H1 (cell line): ENCODE measurements around the gene LDLR. TPM values are rescaled to one million over a fixed set of nuclear protein-coding genes. Genes with fewer than 3 reads are reported as not detected.

Experiments used
- CTCF ChIA-PET: fragments of 300-600 bp; sonication (Branson Sonifier 250); formaldehyde crosslinking; loops from one replicate; lab custom pipeline; 2021; ENCODE audit not compliant: partially characterized antibody; lab: Charles Lee
- POLR2A ChIA-PET: fragments of 300-600 bp; sonication (Branson Sonifier 250); formaldehyde crosslinking; loops from one replicate; lab custom pipeline; 2021; ENCODE audit warnings: inconsistent platforms; ENCODE audit not compliant: partially characterized antibody; lab: Charles Lee
- DNase-seq, 2 experiments: peaks; one replicate each; pipeline versions ENCODE4 v3.0.0 to v3.0.0-alpha.2; 2010 to 2022; ENCODE audit warnings: low spot score in 2 of 2, low read depth in 1 of 2, mixed read lengths in 1 of 2
- FAIRE-seq: peaks from 2 replicates; lab custom pipeline; 2011; peaks lifted over from hg19 to GRCh38; lab: Jason Lieb, UNC
- H2AFZ ChIP-seq: 2 replicates; pipeline ENCODE4 v1.8.1; 2012; ENCODE audit warnings: low read length, inconsistent platforms
- H2AK5ac ChIP-seq: 2 replicates; pipeline ENCODE4 v1.6.1; 2013; ENCODE audit warnings: low read depth, low read length
- H2BK120ac ChIP-seq: replicated peaks from 2 replicates; pipeline ENCODE3; 2013; ENCODE audit warnings: low read depth, low read length, inconsistent platforms
- H2BK12ac ChIP-seq: 2 replicates; pipeline ENCODE4 v1.6.1; 2013; ENCODE audit warnings: low read depth, low read length
- H2BK15ac ChIP-seq: 2 replicates; pipeline ENCODE4 v1.6.1; 2013; ENCODE audit warnings: low read length
- H2BK20ac ChIP-seq: 2 replicates; pipeline ENCODE4 v1.6.1; 2013; ENCODE audit warnings: low read length
- H2BK5ac ChIP-seq: 2 replicates; pipeline ENCODE4 v1.6.1; 2013; ENCODE audit warnings: low read depth, low read length
- H3K14ac ChIP-seq: 2 replicates; pipeline ENCODE4 v1.6.1; 2013; ENCODE audit warnings: inconsistent platforms; ENCODE audit not compliant: insufficient read length
- H3K18ac ChIP-seq: 2 replicates; pipeline ENCODE4 v1.6.1; 2013; ENCODE audit warnings: low read length; ENCODE audit errors: extremely low read depth
- H3K23ac ChIP-seq: 2 replicates; pipeline ENCODE4 v1.6.1; 2013; ENCODE audit warnings: inconsistent platforms; ENCODE audit not compliant: insufficient read length
- H3K23me2 ChIP-seq: 2 replicates; pipeline ENCODE4 v1.6.1; 2013; ENCODE audit warnings: low read depth, low read length
- H3K27ac ChIP-seq: 2 replicates; pipeline ENCODE4 v1.6.1; 2011; ENCODE audit warnings: low read depth, low read length, inconsistent platforms
- H3K27me3 ChIP-seq, 4 experiments: replicated peaks in 1 of 4; 1 replicate in 1 of 4; 2 replicates in 3 of 4; pipeline versions ENCODE4 v1.6.1 to v1.8.1; 2011 to 2013; ENCODE audit warnings: low read length in 3 of 4, mild to moderate bottlenecking in 3 of 4, inconsistent platforms in 2 of 4, mixed read lengths in 2 of 4, moderate library complexity in 1 of 4; ENCODE audit not compliant: control insufficient read depth in 3 of 4, insufficient read depth in 3 of 4; ENCODE audit errors: extremely low read depth in 1 of 4
- H3K36me3 ChIP-seq, 4 experiments: 2 replicates each; pipeline versions ENCODE4 v1.6.1 to v1.8.1; 2011 to 2013; ENCODE audit warnings: mild to moderate bottlenecking in 4 of 4, low read length in 3 of 4, moderate library complexity in 2 of 4, control low read depth in 1 of 4, inconsistent platforms in 1 of 4; ENCODE audit not compliant: insufficient read depth in 4 of 4, control insufficient read depth in 2 of 4
- H3K4ac ChIP-seq: replicated peaks from 2 replicates; pipeline ENCODE3; 2013; ENCODE audit warnings: low read length, low read depth, mixed read lengths, inconsistent platforms; ENCODE audit not compliant: insufficient read length
- H3K4me1 ChIP-seq, 4 experiments: replicated peaks in 1 of 4; 1 replicate in 1 of 4; 2 replicates in 3 of 4; pipeline versions ENCODE4 v1.6.1 to v1.8.1; 2011 to 2013; ENCODE audit warnings: low read length in 3 of 4, inconsistent platforms in 2 of 4, mixed read lengths in 1 of 4; ENCODE audit not compliant: insufficient read depth in 4 of 4, control insufficient read depth in 3 of 4
- H3K4me2 ChIP-seq, 2 experiments: 2 replicates each; pipeline versions ENCODE4 v1.6.1 to v1.8.1; 2011 to 2013; ENCODE audit warnings: low read depth in 2 of 2, low read length in 2 of 2, control low read depth in 1 of 2, inconsistent platforms in 1 of 2, mild to moderate bottlenecking in 1 of 2; ENCODE audit not compliant: insufficient read depth in 1 of 2
- H3K4me3 ChIP-seq, 4 experiments: fragments of 200-600, 300-600 bp in 1 of 4; sonication (generic), shearing (Covaris generic), sonication (Bioruptor Twin) in 1 of 4; 2 replicates each; pipeline versions ENCODE4 v1.5.1 to v1.8.1; 2011 to 2016; ENCODE audit warnings: low read length in 4 of 4, low read depth in 3 of 4, control low read depth in 2 of 4, inconsistent platforms in 2 of 4, mild to moderate bottlenecking in 2 of 4, mixed read lengths in 1 of 4, moderate library complexity in 1 of 4; ENCODE audit not compliant: insufficient read depth in 2 of 4; ENCODE audit errors: extremely low read depth in 1 of 4
- H3K56ac ChIP-seq: replicated peaks from 2 replicates; pipeline ENCODE3; 2013; ENCODE audit warnings: low read depth, mild to moderate bottlenecking, mixed read lengths, low read length, inconsistent platforms; ENCODE audit not compliant: insufficient read length
- H3K79me1 ChIP-seq: 2 replicates; pipeline ENCODE4 v1.6.1; 2013; ENCODE audit warnings: low read depth, low read length, control low read depth
- H3K79me2 ChIP-seq, 2 experiments: 2 replicates each; pipeline versions ENCODE4 v1.6.1 to v1.8.1; 2012 to 2013; ENCODE audit warnings: low read length in 2 of 2, mild to moderate bottlenecking in 2 of 2, inconsistent platforms in 1 of 2; ENCODE audit not compliant: insufficient read depth in 2 of 2, control insufficient read depth in 1 of 2
- H3K9ac ChIP-seq, 4 experiments: replicated peaks in 1 of 4; 1 replicate in 1 of 4; 2 replicates in 3 of 4; pipeline versions ENCODE4 v1.6.1 to v1.8.1; 2011 to 2013; ENCODE audit warnings: low read depth in 3 of 4, low read length in 3 of 4, control low read depth in 2 of 4, mild to moderate bottlenecking in 2 of 4, moderate library complexity in 2 of 4, inconsistent platforms in 1 of 4; ENCODE audit errors: extremely low read depth in 1 of 4
- H3K9me3 ChIP-seq, 2 experiments: 2 replicates each; pipeline versions ENCODE4 v1.6.1 to v1.8.1; 2012 to 2013; ENCODE audit warnings: mild to moderate bottlenecking in 2 of 2, moderate library complexity in 2 of 2, control low read depth in 1 of 2, inconsistent platforms in 1 of 2, low read depth in 1 of 2, low read length in 1 of 2, mixed read lengths in 1 of 2; ENCODE audit not compliant: insufficient read depth in 2 of 2
- H4K20me1 ChIP-seq, 2 experiments: replicated peaks in 1 of 2; 2 replicates each; pipeline versions ENCODE3 to v1.8.1; 2011 to 2013; ENCODE audit warnings: inconsistent platforms in 2 of 2, low read length in 2 of 2, mild to moderate bottlenecking in 1 of 2; ENCODE audit not compliant: insufficient read depth in 2 of 2, control insufficient read depth in 1 of 2
- H4K5ac ChIP-seq: 2 replicates; pipeline ENCODE4 v1.6.1; 2013; ENCODE audit warnings: low read length, low read depth, mixed read lengths, inconsistent platforms; ENCODE audit not compliant: insufficient read length
- H4K8ac ChIP-seq: 2 replicates; pipeline ENCODE4 v1.8.0; 2013; ENCODE audit warnings: mild to moderate bottlenecking, moderate library complexity, low read length, inconsistent platforms; ENCODE audit not compliant: insufficient read depth; ENCODE audit errors: extremely low read depth
- H4K91ac ChIP-seq: replicated peaks from 2 replicates; pipeline ENCODE3; 2013; ENCODE audit warnings: low read length, mixed read lengths, inconsistent platforms; ENCODE audit not compliant: insufficient read length
- EP300 ChIP-seq, 2 experiments: IDR thresholded peaks; 1 replicate in 1 of 2; 2 replicates in 1 of 2; pipeline ENCODE4 v1.6.1; 2011 to 2012; ENCODE audit warnings: low read depth in 2 of 2, low read length in 2 of 2, mild to moderate bottlenecking in 2 of 2, borderline replicate concordance in 1 of 2, inconsistent platforms in 1 of 2, moderate library complexity in 1 of 2
- FOSL1 ChIP-seq: IDR thresholded peaks from 2 replicates; pipeline ENCODE4 v1.6.1; 2011; ENCODE audit warnings: mild to moderate bottlenecking, low read depth, low read length, moderate library complexity; ENCODE audit not compliant: insufficient read depth
- NANOG ChIP-seq: IDR thresholded peaks from 2 replicates; pipeline ENCODE4 v1.6.1; 2011; ENCODE audit warnings: low read length, low read depth, mild to moderate bottlenecking, inconsistent platforms; ENCODE audit not compliant: insufficient read depth, poor library complexity, severe bottlenecking
- POLR2AphosphoS5 ChIP-seq: IDR thresholded peaks from 2 replicates; pipeline ENCODE4 v1.6.1; 2011; ENCODE audit warnings: low read depth, low read length
- SAP30 ChIP-seq: fragments of 300-600 bp; sonication (generic); IDR thresholded peaks from 2 replicates; pipeline ENCODE4 v1.7.1; 2012; ENCODE audit warnings: low read length, moderate library complexity, mild to moderate bottlenecking, inconsistent platforms; ENCODE audit not compliant: insufficient read depth, insufficient replicate concordance
- TEAD4 ChIP-seq: IDR thresholded peaks from 2 replicates; pipeline ENCODE4 v1.6.1; 2012; ENCODE audit warnings: low read depth, low read length, inconsistent platforms, mixed read lengths
- WGBS, 2 experiments: shearing (Covaris generic) in 1 of 2; methylation state at CpG; one replicate each; pipeline versions ENCODE4 v1.1.6 to v1.1.7; 2013 to 2015; ENCODE audit warnings: low lambda C conversion rate in 2 of 2, mixed read lengths in 2 of 2, inconsistent platforms in 1 of 2, low coverage in 1 of 2, missing lambda C conversion rate in 1 of 2; ENCODE audit not compliant: insufficient replicate concordance in 2 of 2, insufficient coverage in 1 of 2, insufficient read length in 1 of 2; ENCODE audit errors: extremely low coverage in 1 of 2, missing lambda C conversion rate in 1 of 2; 5-methylcytosine and 5-hydroxymethylcytosine counted together
- polyA plus RNA-seq, 7 experiments: library from polyadenylated mRNA; depleted of rRNA in 3 of 7; stranded (reverse) in 5 of 7; unstranded in 2 of 7; fragments of >200 nt in 5 of 7; fragments of 200-250 nt in 2 of 7; gene quantifications; 1 replicate in 5 of 7; 2 replicates in 1 of 7; 4 replicates in 1 of 7; pipeline versions ENCODE4 v1.2.1 to v1.2.3, GENCODE V29; 2011 to 2013; ENCODE audit warnings: missing spikeins in 2 of 7, mixed read lengths in 2 of 7
- total RNA-seq: library from RNA; stranded (reverse); fragmentation: NEBNext Ultra II Directional; extraction: Animal tissue kit (Norgen Biotek cat#: 25700); gene quantifications from 2 replicates; pipeline ENCODE4 v1.2.1, GENCODE V29; 2021
- TF ChIP-seq, protein P1 (sequence below): IDR thresholded peaks from 2 replicates; pipeline ENCODE4 v1.6.1; 2011; ENCODE audit warnings: low read length, improper control_type of control experiment
- TF ChIP-seq, protein P2 (sequence below): IDR thresholded peaks from 2 replicates; pipeline ENCODE4 v1.6.1; 2012; ENCODE audit warnings: low read length, inconsistent platforms
- TF ChIP-seq, protein P3 (sequence below): IDR thresholded peaks from 2 replicates; pipeline ENCODE4 v1.6.1; 2011; ENCODE audit warnings: low read depth, mild to moderate bottlenecking, low read length; ENCODE audit not compliant: insufficient read depth

LDLR gene
- total and polyA plus RNA-seq, 2 of the 8 experiments (the other 6 are each of a cell fraction or from before 2014, with no cell fraction given) = 70.1 to 118 TPM

DNA sequence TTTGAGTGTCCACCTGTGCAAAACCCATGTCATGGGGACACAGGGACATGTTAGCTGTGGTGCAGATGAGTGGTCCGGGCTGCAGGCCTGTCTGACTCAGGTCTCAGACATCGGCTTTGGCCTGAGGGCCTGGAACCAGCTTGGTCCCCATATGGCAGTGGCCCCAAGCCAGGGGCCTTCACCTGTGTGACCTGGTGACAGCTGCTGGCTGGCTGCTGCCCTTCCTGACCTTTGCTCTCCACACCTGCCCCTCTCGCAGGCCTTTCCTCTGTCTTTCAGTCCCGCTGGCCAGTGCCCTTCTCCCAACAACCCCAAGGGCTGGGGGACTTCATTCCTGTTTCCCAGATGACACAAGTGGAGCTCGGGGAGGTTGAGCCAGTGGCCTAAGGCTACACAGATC, 22.9 kb upstream of the LDLR start:
- Histone ChIP-seq H4K20me1 (peaks cover 0 to 1% of the 10 kb centered on the region in 2 experiments), H3K79me2 (no peaks in the 10 kb centered on the region), H2BK5ac (no peak overlapping the region), H3K27ac (no peak overlapping the region), H4K5ac (no peak overlapping the region), H3K36me3 (peaks cover 2 to 29% (median 11%) of the 10 kb centered on the region in 4 experiments; a peak in 6 of 8 replicates), H3K9ac (no peak overlapping the region), H3K23me2 (no peaks in the 10 kb centered on the region), H4K8ac (peak overlapping the region; percentile 39; the same call in 1 of the 2 replicates), H2AFZ (no peak overlapping the region), H3K14ac (no peak overlapping the region), H3K23ac (no peak overlapping the region), H2BK20ac (no peak overlapping the region), H2BK120ac (no peak overlapping the region), H3K27me3 (no peaks in the 10 kb centered on the region), H3K4me3 (no peak overlapping the region), H3K9me3 (no peaks in the 10 kb centered on the region), H4K91ac (no peak overlapping the region), H2BK12ac (no peak overlapping the region), H2AK5ac (no peak overlapping the region), H3K18ac (no peak overlapping the region), H2BK15ac (no peak overlapping the region), H3K56ac (no peak overlapping the region), H3K4me2 (no peak overlapping the region), H3K4ac (no peak overlapping the region), H3K79me1 (no peaks in the 10 kb centered on the region), H3K4me1 (peaks cover 0 to 3% (median under 1%) of the 10 kb centered on the region in 4 experiments; a peak in 1 of 7 replicates)
- CTCF ChIA-PET = interaction anchor here (0.6 to 2.4 kb wide), 7 partner anchors 8 to 72 kb away, joined by 3 to 6 read pairs (median 4); partner anchors contain the start of gene LDLR
- DNase-seq (no peak), FAIRE-seq (no peak)
- POLR2A ChIA-PET = interaction anchor here (1.8 to 3.7 kb wide), 3 partner anchors 13 to 22 kb away, joined by 4 to 16 read pairs (median 4); partner anchors contain the start of gene LDLR
- 89% methylated on average over 5 of the region's 5 CpGs; no CpG with 5 or more reads in 1 of the 2 experiments for WGBS, 2 experiments
- TF ChIP-seq, protein P1, sequence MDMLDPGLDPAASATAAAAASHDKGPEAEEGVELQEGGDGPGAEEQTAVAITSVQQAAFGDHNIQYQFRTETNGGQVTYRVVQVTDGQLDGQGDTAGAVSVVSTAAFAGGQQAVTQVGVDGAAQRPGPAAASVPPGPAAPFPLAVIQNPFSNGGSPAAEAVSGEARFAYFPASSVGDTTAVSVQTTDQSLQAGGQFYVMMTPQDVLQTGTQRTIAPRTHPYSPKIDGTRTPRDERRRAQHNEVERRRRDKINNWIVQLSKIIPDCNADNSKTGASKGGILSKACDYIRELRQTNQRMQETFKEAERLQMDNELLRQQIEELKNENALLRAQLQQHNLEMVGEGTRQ = no peak
- TF ChIP-seq EP300 (IDR thresholded peaks at IDR 0.05; ENCODE audit: borderline replicate concordance in 1 of 2, low read depth in 2 of 2, low read length in 2 of 2) (no peak), FOSL1 (no peak), POLR2AphosphoS5 (no peak), TEAD4 (no peak), NANOG (no peak), SAP30 (no peak)
- TF ChIP-seq, protein P2, sequence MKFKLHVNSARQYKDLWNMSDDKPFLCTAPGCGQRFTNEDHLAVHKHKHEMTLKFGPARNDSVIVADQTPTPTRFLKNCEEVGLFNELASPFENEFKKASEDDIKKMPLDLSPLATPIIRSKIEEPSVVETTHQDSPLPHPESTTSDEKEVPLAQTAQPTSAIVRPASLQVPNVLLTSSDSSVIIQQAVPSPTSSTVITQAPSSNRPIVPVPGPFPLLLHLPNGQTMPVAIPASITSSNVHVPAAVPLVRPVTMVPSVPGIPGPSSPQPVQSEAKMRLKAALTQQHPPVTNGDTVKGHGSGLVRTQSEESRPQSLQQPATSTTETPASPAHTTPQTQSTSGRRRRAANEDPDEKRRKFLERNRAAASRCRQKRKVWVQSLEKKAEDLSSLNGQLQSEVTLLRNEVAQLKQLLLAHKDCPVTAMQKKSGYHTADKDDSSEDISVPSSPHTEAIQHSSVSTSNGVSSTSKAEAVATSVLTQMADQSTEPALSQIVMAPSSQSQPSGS = no peak
- TF ChIP-seq, protein P3, sequence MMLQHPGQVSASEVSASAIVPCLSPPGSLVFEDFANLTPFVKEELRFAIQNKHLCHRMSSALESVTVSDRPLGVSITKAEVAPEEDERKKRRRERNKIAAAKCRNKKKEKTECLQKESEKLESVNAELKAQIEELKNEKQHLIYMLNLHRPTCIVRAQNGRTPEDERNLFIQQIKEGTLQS = no peak
